ENCODE results near the gene SNX24.
A peak's percentile ranks its signal among the peaks of the same experiment; 100 is the strongest.
"Not testable (repeated sequence)": the region's sequence is repeated elsewhere in the genome, so short reads cannot be mapped to it uniquely, and the experiment has no call there.

SNX24 gene

DNA sequence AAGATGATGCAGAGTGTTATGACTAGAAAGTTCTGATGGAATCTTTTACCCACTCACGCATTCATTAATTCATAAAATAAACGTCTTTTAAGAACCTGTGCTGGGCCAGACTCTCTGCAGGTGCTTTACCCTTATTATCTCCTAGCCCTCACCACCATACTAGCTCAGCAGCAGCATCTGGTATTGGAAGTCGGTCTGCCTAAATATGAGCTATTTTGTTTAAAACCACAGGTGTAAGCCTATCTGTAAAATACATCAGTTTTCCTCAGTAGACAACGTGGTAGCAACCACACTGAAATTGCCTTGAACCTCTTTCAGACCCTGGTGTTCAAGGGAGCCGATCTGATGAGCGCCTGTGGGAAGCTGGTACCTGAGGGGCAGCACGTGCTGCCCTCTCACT, 121.7 kb downstream of the SNX24 start:
- no peak overlapping the region for H3K4me3 ChIP-seq (ENCODE audit: low read depth, low read length)
- TF ChIP-seq, protein P1, sequence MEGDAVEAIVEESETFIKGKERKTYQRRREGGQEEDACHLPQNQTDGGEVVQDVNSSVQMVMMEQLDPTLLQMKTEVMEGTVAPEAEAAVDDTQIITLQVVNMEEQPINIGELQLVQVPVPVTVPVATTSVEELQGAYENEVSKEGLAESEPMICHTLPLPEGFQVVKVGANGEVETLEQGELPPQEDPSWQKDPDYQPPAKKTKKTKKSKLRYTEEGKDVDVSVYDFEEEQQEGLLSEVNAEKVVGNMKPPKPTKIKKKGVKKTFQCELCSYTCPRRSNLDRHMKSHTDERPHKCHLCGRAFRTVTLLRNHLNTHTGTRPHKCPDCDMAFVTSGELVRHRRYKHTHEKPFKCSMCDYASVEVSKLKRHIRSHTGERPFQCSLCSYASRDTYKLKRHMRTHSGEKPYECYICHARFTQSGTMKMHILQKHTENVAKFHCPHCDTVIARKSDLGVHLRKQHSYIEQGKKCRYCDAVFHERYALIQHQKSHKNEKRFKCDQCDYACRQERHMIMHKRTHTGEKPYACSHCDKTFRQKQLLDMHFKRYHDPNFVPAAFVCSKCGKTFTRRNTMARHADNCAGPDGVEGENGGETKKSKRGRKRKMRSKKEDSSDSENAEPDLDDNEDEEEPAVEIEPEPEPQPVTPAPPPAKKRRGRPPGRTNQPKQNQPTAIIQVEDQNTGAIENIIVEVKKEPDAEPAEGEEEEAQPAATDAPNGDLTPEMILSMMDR (conservative IDR thresholded peaks at IDR 0.05; ENCODE audit: low read depth, low read length), result no peak
- DNase-seq (ENCODE audit: low read depth), result no peak

DNA sequence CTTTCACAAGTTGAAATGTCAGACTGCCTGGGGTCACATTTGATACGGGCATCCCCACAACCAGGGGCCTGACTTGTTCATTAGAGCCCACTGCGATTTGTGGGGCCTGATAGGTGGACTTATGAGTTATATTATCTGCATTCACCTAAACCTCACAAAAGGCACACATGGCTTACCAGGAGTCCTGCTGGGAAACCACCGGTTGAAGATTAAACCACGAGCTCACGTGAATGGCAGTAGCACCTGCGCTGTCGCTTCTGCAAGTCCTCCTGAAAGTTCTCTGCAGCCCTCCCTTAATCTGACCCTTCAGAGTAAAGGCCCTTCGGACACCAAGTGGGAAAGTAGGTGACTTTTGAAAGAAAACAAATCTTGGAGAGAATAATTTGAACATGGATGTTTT, 122.2 kb downstream of the SNX24 start:
- no peak for DNase-seq (ENCODE audit: low read depth)
- H3K4me3 ChIP-seq (ENCODE audit: low read depth, low read length), result no peak overlapping the region
- TF ChIP-seq, protein P1 (conservative IDR thresholded peaks at IDR 0.05; ENCODE audit: low read depth, low read length), result no peak

GRCh38 chr5:122968056-122968455, 122.6 kb downstream of the SNX24 start:
- H3K4me3 ChIP-seq (ENCODE audit: low read depth, low read length); DNase-seq (ENCODE audit: low read depth): not testable (repeated sequence)

DNA sequence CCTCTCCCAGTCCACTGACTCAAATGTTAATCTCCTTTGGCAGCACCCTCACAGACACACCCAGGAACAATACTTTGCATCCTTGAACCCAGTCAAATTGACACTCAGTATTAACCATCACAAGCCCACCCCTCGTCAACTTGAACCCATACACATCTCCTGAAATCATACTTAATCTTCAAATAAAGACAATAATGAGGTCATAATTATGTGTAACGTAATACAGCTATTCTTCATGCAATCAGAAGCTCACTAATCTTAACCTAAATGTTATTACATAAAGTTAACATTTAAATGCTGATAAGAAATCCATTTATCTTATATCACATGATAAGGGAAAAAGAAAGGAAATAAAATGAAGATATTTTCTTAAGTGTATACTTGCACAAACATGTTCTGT, 125.9 kb downstream of the SNX24 start:
- DNase-seq (ENCODE audit: low read depth), result no peak
- TF ChIP-seq, protein P1 (conservative IDR thresholded peaks at IDR 0.05; ENCODE audit: low read depth, low read length), result no peak
- H3K4me3 ChIP-seq (ENCODE audit: low read depth, low read length), result no peak overlapping the region

GRCh38 chr5:122972877-122973276, 127.5 kb downstream of the SNX24 start:
- no peak overlapping the region for H3K4me3 ChIP-seq (ENCODE audit: low read depth, low read length)
- peak; percentile 14 for DNase-seq (ENCODE audit: low read depth)
- TF ChIP-seq, protein P1 (conservative IDR thresholded peaks at IDR 0.05; ENCODE audit: low read depth, low read length), result no peak

- H3K4me3 ChIP-seq (ENCODE audit: low read depth, low read length); DNase-seq (ENCODE audit: low read depth): not testable (repeated sequence)
Observed at GRCh38 chr5:122973759-122974158, 128.3 kb downstream of the SNX24 start.

DNA sequence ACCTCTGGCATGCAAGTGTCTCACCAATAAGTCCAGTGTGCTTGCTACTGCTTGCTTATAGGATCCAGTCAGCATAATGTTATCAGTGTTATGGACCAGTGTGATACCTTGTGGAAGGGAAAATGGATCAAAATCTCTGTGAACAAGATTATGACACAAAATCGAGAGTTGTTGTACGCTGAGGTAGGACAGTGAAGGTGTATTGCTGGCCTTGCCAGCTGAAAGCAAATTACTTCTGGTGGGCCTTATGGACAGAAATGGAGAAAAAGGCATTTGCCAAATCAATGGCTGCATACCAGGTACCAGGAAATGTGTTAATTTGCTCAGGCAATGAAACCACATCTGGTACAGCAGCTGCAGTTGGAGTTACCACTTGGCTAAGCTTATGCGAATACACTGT, 128.8 kb downstream of the SNX24 start:
- not testable (repeated sequence) for H3K4me3 ChIP-seq (ENCODE audit: low read depth, low read length); DNase-seq (ENCODE audit: low read depth)

- no peak overlapping the region for H3K4me3 ChIP-seq (ENCODE audit: low read depth, low read length)
- TF ChIP-seq, protein P1 (conservative IDR thresholded peaks at IDR 0.05; ENCODE audit: low read depth, low read length), result no peak
- no peak for DNase-seq (ENCODE audit: low read depth)
Observed at GRCh38 chr5:122977319-122977718, 131.9 kb downstream of the SNX24 start.

- no peak overlapping the region for H3K4me3 ChIP-seq (ENCODE audit: low read depth, low read length)
- TF ChIP-seq, protein P1 (conservative IDR thresholded peaks at IDR 0.05; ENCODE audit: low read depth, low read length), result no peak
- DNase-seq (ENCODE audit: low read depth), result no peak
Observed at GRCh38 chr5:122978068-122978467, 132.7 kb downstream of the SNX24 start.

All from choroid plexus epithelial cell (primary cell).